Measurements from ENCODE around the gene TRAPPC2. TPM values are rescaled to one million over a fixed set of nuclear protein-coding genes. Genes with fewer than 3 reads are reported as not detected.

Gene TRAPPC2
- total and polyA plus RNA-seq, 4 donors = 6.5 to 18.5 (median 15.3) TPM

DNA sequence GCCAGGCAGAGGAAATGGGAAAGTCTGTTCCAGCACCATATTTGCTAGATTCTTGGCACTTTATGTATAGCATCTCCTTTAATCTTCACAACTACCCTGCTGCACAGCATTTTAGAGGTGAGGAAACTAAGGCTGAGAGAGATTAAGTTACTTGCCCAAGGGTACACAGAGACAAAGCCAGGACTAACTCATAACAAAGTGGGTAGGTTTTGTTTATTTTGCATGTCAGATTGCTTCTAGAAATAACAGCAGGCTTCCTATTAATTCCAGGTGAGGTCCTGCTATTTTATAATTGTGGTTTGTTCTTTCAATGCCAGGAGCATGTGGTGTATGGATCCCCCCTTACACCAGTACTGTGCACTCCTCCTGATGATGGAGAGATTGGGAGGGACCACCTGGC is 66.5 kb downstream of the TRAPPC2 start:
- intact Hi-C loops (cut with DNase I) = no loop called here
- Histone ChIP-seq H3K27ac (ENCODE audit: low read depth in 1 of 2, low read length in 2 of 2) (no peak overlapping the region), H3K9me3 (ENCODE audit: control insufficient read depth, low read length) (no peaks in the 10 kb centered on the region), H3K4me1 (ENCODE audit: control insufficient read depth in 1 of 2, insufficient read depth in 2 of 2, low read length in 2 of 2) (no peaks in the 10 kb centered on the region), H3K36me3 (ENCODE audit: control insufficient read depth in 1 of 2, insufficient read depth in 2 of 2, low read length in 1 of 2) (no peaks in the 10 kb centered on the region), H3K27me3 (ENCODE audit: control insufficient read depth in 1 of 2, insufficient read depth in 2 of 2, low read length in 1 of 2) (no peaks in the 10 kb centered on the region), H3K4me3 (ENCODE audit: low read length in 2 of 2) (no peak overlapping the region)
- no peak for DNase-seq
- no peak for ATAC-seq (ENCODE audit: low FRiP score)

DNA sequence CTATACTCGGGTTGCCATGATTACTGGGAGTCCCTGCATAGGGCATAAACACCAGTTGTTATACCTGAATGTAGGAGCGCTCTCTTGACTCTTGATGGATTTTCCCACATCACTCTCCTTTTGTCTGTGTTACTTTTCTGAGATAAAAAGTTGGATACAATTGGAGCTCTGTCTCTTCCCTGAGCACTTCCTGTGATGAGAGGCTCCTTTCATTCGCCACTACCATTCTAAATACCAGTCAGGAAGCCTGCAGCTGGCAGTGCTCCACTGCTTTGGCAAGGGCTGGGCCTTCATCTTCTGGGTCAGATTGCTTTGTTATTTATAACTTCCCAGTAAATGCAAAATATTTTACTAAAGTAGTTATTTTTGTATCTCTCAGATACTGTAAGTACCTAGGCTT is 67.6 kb downstream of the TRAPPC2 start:
- Histone ChIP-seq H3K4me3 (ENCODE audit: low read length in 2 of 2) (no peak overlapping the region), H3K36me3 (ENCODE audit: control insufficient read depth in 1 of 2, insufficient read depth in 2 of 2, low read length in 1 of 2) (peaks cover 0 to 3% of the 10 kb centered on the region in 2 donors), H3K4me1 (ENCODE audit: control insufficient read depth in 1 of 2, insufficient read depth in 2 of 2, low read length in 2 of 2) (no peaks in the 10 kb centered on the region), H3K9me3 (ENCODE audit: control insufficient read depth, low read length) (no peaks in the 10 kb centered on the region), H3K27ac (ENCODE audit: low read depth in 1 of 2, low read length in 2 of 2) (no peak overlapping the region), H3K27me3 (ENCODE audit: control insufficient read depth in 1 of 2, insufficient read depth in 2 of 2, low read length in 1 of 2) (no peaks in the 10 kb centered on the region)
- ATAC-seq (ENCODE audit: low FRiP score) (peak; percentile 15), DNase-seq (peak in 1 of 2 donors; percentile 54)
- 63 to 76% methylated on average over 3 of the region's 3 CpGs for WGBS, 2 donors
- intact Hi-C loops (cut with DNase I) = no loop called here

DNA sequence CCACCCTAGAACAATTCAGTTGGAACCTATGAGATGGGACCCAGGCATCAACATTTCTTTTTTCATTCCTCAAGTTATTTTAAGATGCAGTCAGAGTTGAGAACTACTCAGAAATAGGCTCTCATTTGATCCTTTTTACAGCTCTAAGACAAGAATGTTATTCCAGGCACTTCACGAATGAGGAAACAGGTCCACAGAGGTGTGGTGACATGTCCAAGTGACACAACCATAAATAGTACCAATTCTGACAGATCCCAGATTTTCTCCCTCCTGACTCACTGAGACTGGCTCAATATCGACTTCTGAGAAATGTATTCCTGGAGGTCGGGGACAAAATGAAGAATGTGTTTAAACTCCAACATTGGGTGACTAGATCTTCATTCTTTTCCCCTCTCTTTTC is 70.4 kb downstream of the TRAPPC2 start:
- DNase-seq (no peak), ATAC-seq (ENCODE audit: low FRiP score) (no peak)
- Histone ChIP-seq H3K4me3 (ENCODE audit: low read length in 2 of 2) (no peak overlapping the region), H3K9me3 (ENCODE audit: control insufficient read depth, low read length) (no peaks in the 10 kb centered on the region), H3K27ac (ENCODE audit: low read depth in 1 of 2, low read length in 2 of 2) (peak overlapping the region in 1 of 2 donors; percentile 40), H3K36me3 (ENCODE audit: control insufficient read depth in 1 of 2, insufficient read depth in 2 of 2, low read length in 1 of 2) (peaks cover 0 to 4% of the 10 kb centered on the region in 2 donors), H3K27me3 (ENCODE audit: control insufficient read depth in 1 of 2, insufficient read depth in 2 of 2, low read length in 1 of 2) (no peaks in the 10 kb centered on the region), H3K4me1 (ENCODE audit: control insufficient read depth in 1 of 2, insufficient read depth in 2 of 2, low read length in 2 of 2) (no peaks in the 10 kb centered on the region)
- intact Hi-C loops (cut with DNase I) = loop anchor here in 1 of 2 donors (5.0 kb wide), 1 partner anchor 73 kb away; no protein-coding TSS in a partner anchor
- 11 to 62% methylated on average over 3 of the region's 3 CpGs for WGBS, 2 donors

GRCh38 chrX:13662355-13662791 is 72.0 kb downstream of the TRAPPC2 start:
- H3K27ac ChIP-seq (ENCODE audit: low read depth in 1 of 2, low read length in 2 of 2) = no peak overlapping the region
- no peaks in the 10 kb centered on the region for H3K4me1 ChIP-seq (ENCODE audit: control insufficient read depth in 1 of 2, insufficient read depth in 2 of 2, low read length in 2 of 2)
- DNase-seq (no peak), ATAC-seq (ENCODE audit: low FRiP score) (no peak)
- H3K4me3 ChIP-seq (ENCODE audit: low read length in 2 of 2) = no peak overlapping the region
- no peaks in the 10 kb centered on the region for H3K27me3 ChIP-seq (ENCODE audit: control insufficient read depth in 1 of 2, insufficient read depth in 2 of 2, low read length in 1 of 2)
- H3K36me3 ChIP-seq (ENCODE audit: control insufficient read depth in 1 of 2, insufficient read depth in 2 of 2, low read length in 1 of 2) = peaks cover 0 to 4% of the 10 kb centered on the region in 2 donors
- whole genome bisulfite sequencing, 2 donors = 43 to 82% methylated on average over 6 of the region's 6 CpGs
- intact Hi-C loops (cut with DNase I) = loop anchor here in 1 of 2 donors (5.0 kb wide), 1 partner anchor 75 kb away; no protein-coding TSS in a partner anchor
- H3K9me3 ChIP-seq (ENCODE audit: control insufficient read depth, low read length) = no peaks in the 10 kb centered on the region

Other genes starting within 250 kb of the TRAPPC2 start
- under 1 TPM; 0.23 to 0.60 TPM for gene EGFL6, start 165.0 kb downstream of the TRAPPC2 start, total RNA-seq
- gene EGFL6, start 165.0 kb downstream of the TRAPPC2 start, polyA plus RNA-seq = not detected
- gene TCEANC, start 81.5 kb downstream of the TRAPPC2 start, total RNA-seq = 1 to 10 TPM; 2.3 to 3.9 TPM
- gene TCEANC, start 81.5 kb downstream of the TRAPPC2 start, polyA plus RNA-seq = 1 to 10 TPM; 1.5 to 2.8 TPM
- 10 to 100 TPM; 18.2 to 26.2 TPM for gene RAB9A, start 45.5 kb downstream of the TRAPPC2 start, total RNA-seq
- gene RAB9A, start 45.5 kb downstream of the TRAPPC2 start, polyA plus RNA-seq = 10 to 100 TPM; 18.7 to 21.7 TPM
- 10 to 100 TPM; 23.8 to 34.6 TPM for gene OFD1, start 128 bp upstream of the TRAPPC2 start, total RNA-seq
- 10 to 100 TPM in 1 of 2 donors, 1 to 10 TPM in 1; 8.4 to 61.6 TPM for gene OFD1, start 128 bp upstream of the TRAPPC2 start, polyA plus RNA-seq
- 10 to 100 TPM; 16.6 to 19.6 TPM for gene GPM6B, start 82.5 kb upstream of the TRAPPC2 start, total RNA-seq
- 10 to 100 TPM in 1 of 2 donors, 1 to 10 TPM in 1; 6.3 to 15.4 TPM for gene GPM6B, start 82.5 kb upstream of the TRAPPC2 start, polyA plus RNA-seq